ENCODE results near the gene OLFM3. TPM values are rescaled to one million over a fixed set of nuclear protein-coding genes. Genes with fewer than 3 reads are reported as not detected.

OLFM3 gene
- 7.5 to 7.9 TPM (median 7.7 TPM) in 3 replicates for total RNA-seq

- no peaks in the 10 kb centered on the region for H3K36me3 Mint-ChIP-seq
- no peak for TF ChIP-seq CTCF (IDR thresholded peaks at IDR 0.05; ENCODE audit: unreplicated experiment)
- H3K9me3 Mint-ChIP-seq = no peaks in the 10 kb centered on the region
- peaks cover 60% of the 10 kb centered on the region for H3K27me3 Mint-ChIP-seq (ENCODE audit: low read depth)
- DNase-seq (ENCODE audit: low spot score in 2 of 2, unreplicated experiment in 2 of 2) = peak; percentile 58 to 83
- no peak within 1 kb of the TSS for H3K27ac Mint-ChIP-seq
- peak within 1 kb of the TSS; percentile 78 for H3K4me3 Mint-ChIP-seq
- H3K4me1 Mint-ChIP-seq = peaks cover 26% of the 10 kb centered on the region
These were observed at the start of gene OLFM3 for GRCh38 chr1:101996825-101997465. Gene OLFM3, minus strand, starts transcription at chr1:101996926.

- no peaks in the 10 kb centered on the region for H3K4me1 Mint-ChIP-seq
- no peak for TF ChIP-seq CTCF (IDR thresholded peaks at IDR 0.05; ENCODE audit: unreplicated experiment)
- H3K36me3 Mint-ChIP-seq = no peaks in the 10 kb centered on the region
- no peak overlapping the region for H3K4me3 Mint-ChIP-seq
- no peak overlapping the region for H3K27ac Mint-ChIP-seq
- peaks cover 2% of the 10 kb centered on the region for H3K27me3 Mint-ChIP-seq (ENCODE audit: low read depth)
- peaks cover 3% of the 10 kb centered on the region for H3K9me3 Mint-ChIP-seq
- DNase-seq (ENCODE audit: low spot score in 2 of 2, unreplicated experiment in 2 of 2) = no peak
These were observed 49.0 kb upstream of the OLFM3 start for GRCh38 chr1:102045752-102046151.

GRCh38 chr1:102032534-102032933 is 35.8 kb upstream of the OLFM3 start:
- no peak overlapping the region for H3K4me3 Mint-ChIP-seq
- H3K4me1 Mint-ChIP-seq = peaks cover 3% of the 10 kb centered on the region

GRCh38 chr1:102019530-102019929 is 22.8 kb upstream of the OLFM3 start:
- Mint-ChIP-seq H3K27ac (no peak overlapping the region), H3K9me3 (peaks cover 14% of the 10 kb centered on the region), H3K4me1 (no peaks in the 10 kb centered on the region), H3K27me3 (ENCODE audit: low read depth) (no peaks in the 10 kb centered on the region), H3K4me3 (no peak overlapping the region), H3K36me3 (no peaks in the 10 kb centered on the region)
- TF ChIP-seq CTCF (IDR thresholded peaks at IDR 0.05; ENCODE audit: unreplicated experiment) = no peak
- DNase-seq (ENCODE audit: low spot score in 2 of 2, unreplicated experiment in 2 of 2) = no peak

More at GRCh38 chr1:102032534-102032933, 35.8 kb upstream of the OLFM3 start:
- TF ChIP-seq CTCF (IDR thresholded peaks at IDR 0.05; ENCODE audit: unreplicated experiment) = no peak
- no peak overlapping the region for H3K27ac Mint-ChIP-seq
- H3K36me3 Mint-ChIP-seq = no peaks in the 10 kb centered on the region
- DNase-seq (ENCODE audit: low spot score in 2 of 2, unreplicated experiment in 2 of 2) = no peak
- H3K27me3 Mint-ChIP-seq (ENCODE audit: low read depth) = no peaks in the 10 kb centered on the region
- H3K9me3 Mint-ChIP-seq = peaks cover 6% of the 10 kb centered on the region

GRCh38 chr1:102015728-102016127 is 19.0 kb upstream of the OLFM3 start:
- no peaks in the 10 kb centered on the region for H3K27me3 Mint-ChIP-seq (ENCODE audit: low read depth)
- DNase-seq (ENCODE audit: low spot score in 2 of 2, unreplicated experiment in 2 of 2) = no peak
- TF ChIP-seq CTCF (IDR thresholded peaks at IDR 0.05; ENCODE audit: unreplicated experiment) = no peak
- no peaks in the 10 kb centered on the region for H3K4me1 Mint-ChIP-seq
- no peaks in the 10 kb centered on the region for H3K36me3 Mint-ChIP-seq
- H3K9me3 Mint-ChIP-seq = peaks cover 4% of the 10 kb centered on the region
- H3K4me3 Mint-ChIP-seq = no peak overlapping the region
- no peak overlapping the region for H3K27ac Mint-ChIP-seq

All from mesothelial cell of epicardium (in vitro differentiated cells).